ENCODE measurements around the gene CORO2B.

- no peak for TF ChIP-seq SUZ12 (IDR thresholded peaks at IDR 0.05; ENCODE audit: extremely low read depth, insufficient read depth, insufficient read length)
- TF ChIP-seq YY1 (IDR thresholded peaks at IDR 0.05; ENCODE audit: insufficient read depth, insufficient read length) = no peak
- TF ChIP-seq ZNF274 (IDR thresholded peaks at IDR 0.05; ENCODE audit: low read depth, low read length) = no peak
Observed at GRCh38 chr15:68668926-68669600, 90.3 kb downstream of the CORO2B start.

All from NT2/D1 (cell line).